Cardiac fibroblast (primary cell): ENCODE measurements around the gene ADAMTS6.

Source experiments
- DNase-seq, 2 donors: peaks; one replicate each; pipeline versions ENCODE4 v3.0.0 to v3.0.0-alpha.2; 2010; ENCODE audit warnings: low read depth in 2 of 2
- H3K4me3 ChIP-seq, 2 donors: replicated peaks in 1 of 2; 1 replicate in 1 of 2; 2 replicates in 1 of 2; pipeline ENCODE4 v1.5.1; 2011; ENCODE audit warnings: low read depth in 2 of 2, low read length in 2 of 2, mild to moderate bottlenecking in 2 of 2, moderate library complexity in 1 of 2
- TF ChIP-seq, protein P1 (sequence below): IDR thresholded peaks from one replicate; pipeline ENCODE4 v1.5.1; 2011; ENCODE audit warnings: low read depth, mild to moderate bottlenecking, low read length, inconsistent platforms

Gene ADAMTS6

DNA sequence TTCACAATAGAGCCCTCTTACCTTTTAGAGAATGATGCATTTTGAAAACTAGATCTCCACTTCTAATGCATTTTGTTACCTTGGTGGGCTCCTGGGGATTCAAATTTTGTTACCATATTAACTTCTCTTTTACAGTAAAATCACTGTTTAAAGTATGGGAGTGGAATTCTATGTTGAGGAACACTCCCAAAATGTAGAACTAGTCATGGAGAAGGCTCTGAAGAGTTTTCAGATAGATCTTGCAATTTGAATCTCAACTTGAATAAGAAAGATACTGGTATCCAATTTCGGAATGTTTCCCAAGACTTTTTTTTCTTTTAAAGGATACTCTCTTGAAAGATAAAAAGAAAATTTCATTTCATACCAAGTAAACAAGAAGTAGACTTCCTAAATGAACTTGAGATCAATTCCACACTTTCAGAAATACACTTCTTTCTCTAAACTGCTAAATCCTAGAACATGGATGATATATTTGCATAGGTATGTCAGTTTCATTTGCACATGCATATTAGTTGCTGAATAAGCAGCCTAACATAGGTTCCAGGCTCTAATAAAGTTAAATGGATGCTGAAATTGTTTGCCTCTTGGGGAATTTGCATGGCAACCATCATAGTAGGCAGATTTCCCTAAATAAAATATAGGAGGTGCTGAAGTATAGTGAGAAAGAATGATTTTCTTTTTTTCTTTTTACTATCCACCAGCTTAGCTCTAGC is 205.4 kb downstream of the ADAMTS6 start:
- no peak for DNase-seq
- TF ChIP-seq, protein P1, sequence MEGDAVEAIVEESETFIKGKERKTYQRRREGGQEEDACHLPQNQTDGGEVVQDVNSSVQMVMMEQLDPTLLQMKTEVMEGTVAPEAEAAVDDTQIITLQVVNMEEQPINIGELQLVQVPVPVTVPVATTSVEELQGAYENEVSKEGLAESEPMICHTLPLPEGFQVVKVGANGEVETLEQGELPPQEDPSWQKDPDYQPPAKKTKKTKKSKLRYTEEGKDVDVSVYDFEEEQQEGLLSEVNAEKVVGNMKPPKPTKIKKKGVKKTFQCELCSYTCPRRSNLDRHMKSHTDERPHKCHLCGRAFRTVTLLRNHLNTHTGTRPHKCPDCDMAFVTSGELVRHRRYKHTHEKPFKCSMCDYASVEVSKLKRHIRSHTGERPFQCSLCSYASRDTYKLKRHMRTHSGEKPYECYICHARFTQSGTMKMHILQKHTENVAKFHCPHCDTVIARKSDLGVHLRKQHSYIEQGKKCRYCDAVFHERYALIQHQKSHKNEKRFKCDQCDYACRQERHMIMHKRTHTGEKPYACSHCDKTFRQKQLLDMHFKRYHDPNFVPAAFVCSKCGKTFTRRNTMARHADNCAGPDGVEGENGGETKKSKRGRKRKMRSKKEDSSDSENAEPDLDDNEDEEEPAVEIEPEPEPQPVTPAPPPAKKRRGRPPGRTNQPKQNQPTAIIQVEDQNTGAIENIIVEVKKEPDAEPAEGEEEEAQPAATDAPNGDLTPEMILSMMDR = no peak
- no peak overlapping the region for H3K4me3 ChIP-seq

GRCh38 chr5:65271906-65272305 is 209.8 kb downstream of the ADAMTS6 start:
- no peak for DNase-seq
- no peak overlapping the region for H3K4me3 ChIP-seq
- TF ChIP-seq, protein P1 = no peak

GRCh38 chr5:65268525-65268924 is 213.2 kb downstream of the ADAMTS6 start:
- TF ChIP-seq, protein P1 = no peak
- no peak for DNase-seq
- no peak overlapping the region for H3K4me3 ChIP-seq

DNA sequence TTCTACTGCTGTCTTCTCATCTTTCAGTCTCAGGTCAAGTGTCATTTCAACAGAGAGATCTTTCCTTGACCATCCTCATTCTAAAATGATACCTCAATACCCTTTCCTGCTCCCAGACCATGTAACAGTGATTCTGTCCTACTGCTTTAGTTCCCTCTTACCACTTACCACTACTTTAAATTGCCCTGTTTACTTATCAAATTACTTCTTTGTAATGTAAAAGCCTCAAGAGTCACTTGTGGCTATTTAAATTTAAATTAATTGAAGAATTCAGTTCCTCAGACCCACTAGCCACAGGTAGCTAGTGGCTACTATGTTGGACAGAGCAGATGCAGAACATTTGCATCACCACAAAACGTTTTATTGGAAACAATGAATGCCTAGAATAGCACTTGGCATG is 217.3 kb downstream of the ADAMTS6 start:
- TF ChIP-seq, protein P1 = no peak
- DNase-seq = no peak
- no peak overlapping the region for H3K4me3 ChIP-seq

- TF ChIP-seq, protein P1 = no peak
- DNase-seq = peak; percentile 22 to 45
- H3K4me3 ChIP-seq = no peak overlapping the region
These were observed 218.4 kb downstream of the ADAMTS6 start for GRCh38 chr5:65263321-65263720.

DNA sequence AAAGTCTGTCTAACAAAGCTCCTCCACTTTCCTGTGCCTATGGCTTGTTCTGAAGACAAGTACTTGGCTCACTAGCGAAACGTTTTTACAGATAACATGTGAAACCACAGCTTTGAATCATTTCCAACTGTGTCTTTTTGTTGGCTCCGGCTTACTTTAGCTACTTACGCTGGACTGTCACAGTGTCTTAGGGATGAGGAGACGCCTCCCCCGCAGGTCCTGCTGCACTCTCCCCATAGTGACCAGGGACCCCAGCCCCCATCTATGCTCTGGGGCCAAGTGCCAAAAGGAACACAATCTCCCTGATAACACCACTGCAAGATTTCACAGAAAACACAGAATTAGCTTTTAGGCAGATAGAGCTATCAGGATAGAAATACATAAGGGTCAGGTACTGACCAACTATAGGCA is 219.1 kb downstream of the ADAMTS6 start:
- TF ChIP-seq, protein P1 = no peak
- no peak overlapping the region for H3K4me3 ChIP-seq
- DNase-seq = peak; percentile 93 to 94

DNA sequence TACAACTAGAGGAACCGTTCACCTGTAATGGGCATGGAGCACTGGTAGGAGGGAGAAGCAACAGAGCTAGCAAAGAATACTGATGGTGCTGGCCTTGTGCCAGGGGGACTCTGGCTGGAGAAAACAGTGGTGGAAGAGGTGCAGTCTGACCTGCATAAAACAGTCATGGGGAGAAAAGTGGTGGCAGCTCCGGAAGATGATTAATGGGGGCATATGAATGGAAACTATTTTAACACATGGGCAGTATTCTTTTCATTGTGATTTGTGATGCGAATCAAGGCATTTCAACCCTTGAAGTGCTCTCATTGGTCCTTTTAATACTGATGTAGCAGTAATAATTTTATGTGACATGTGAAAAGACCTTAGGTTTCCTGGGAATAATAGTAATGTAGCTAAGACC is 219.6 kb downstream of the ADAMTS6 start:
- H3K4me3 ChIP-seq = no peak overlapping the region

More for the DNA sequence above, 219.6 kb downstream of the ADAMTS6 start:
- DNase-seq = peak; percentile 53 to 75
- TF ChIP-seq, protein P1 = no peak
